HEK293T (cell line): ENCODE data around the gene GULP1.

Experiments used
- BHLHE40 ChIP-seq: fragments of 450-650 bp; IDR thresholded peaks from 2 replicates; pipeline ENCODE4 v1.6.1; 2016; ENCODE audit warnings: mild to moderate bottlenecking, moderate library complexity, borderline replicate concordance
- SUZ12 ChIP-seq: fragments of 450-650 bp; IDR thresholded peaks from 2 replicates; pipeline ENCODE4 v1.6.1; 2016; ENCODE audit warnings: mild to moderate bottlenecking
- TARDBP ChIP-seq: fragments of 450-650 bp; IDR thresholded peaks from 2 replicates; pipeline ENCODE4 v1.6.1; 2016

- TF ChIP-seq SUZ12 (no peak), TARDBP (no peak), BHLHE40 (no peak)
Measured at GRCh38 chr2:188430705-188431104, 139.0 kb downstream of the GULP1 start.
